CD14-positive monocyte (primary cell): ENCODE results near the gene AGXT. TPM values are rescaled to one million over a fixed set of nuclear protein-coding genes. Genes with fewer than 3 reads are reported as not detected.

Source experiments
- DNase-seq, 3 donors: peaks; one replicate each; pipeline ENCODE4 v3.0.0-alpha.2; 2011 to 2022
- H2AFZ ChIP-seq: 2 replicates; pipeline ENCODE4 v1.6.0; 2012; ENCODE audit warnings: mild to moderate bottlenecking, low read depth, low read length, inconsistent platforms; ENCODE audit not compliant: insufficient read depth, poor library complexity, severe bottlenecking
- H3K27ac ChIP-seq, 2 donors: 1 replicate in 1 of 2; 2 replicates in 1 of 2; pipeline ENCODE4 v1.5.1; 2012 to 2013; ENCODE audit warnings: low read length in 2 of 2, control low read depth in 1 of 2, inconsistent platforms in 1 of 2, low read depth in 1 of 2, mild to moderate bottlenecking in 1 of 2
- H3K27me3 ChIP-seq, 2 donors: one replicate each; pipeline versions ENCODE4 v1.6.0 to v1.6.1; 2011 to 2013; ENCODE audit warnings: low read length in 2 of 2; ENCODE audit not compliant: control insufficient read depth in 2 of 2, insufficient read depth in 2 of 2
- H3K36me3 ChIP-seq, 2 donors: replicated peaks in 1 of 2; 1 replicate in 1 of 2; 2 replicates in 1 of 2; pipeline versions ENCODE4 v1.5.1 to v1.6.1; 2012 to 2013; ENCODE audit warnings: low read length in 2 of 2, control low read depth in 1 of 2, inconsistent platforms in 1 of 2, mild to moderate bottlenecking in 1 of 2; ENCODE audit not compliant: insufficient read depth in 2 of 2, control insufficient read depth in 1 of 2
- H3K4me1 ChIP-seq, 2 donors: 1 replicate in 1 of 2; 2 replicates in 1 of 2; pipeline versions ENCODE4 v1.5.1 to v1.6.1; 2012 to 2013; ENCODE audit warnings: low read length in 2 of 2, control low read depth in 1 of 2, inconsistent platforms in 1 of 2, mild to moderate bottlenecking in 1 of 2, moderate library complexity in 1 of 2; ENCODE audit not compliant: insufficient read depth in 2 of 2, control insufficient read depth in 1 of 2
- H3K4me2 ChIP-seq: replicated peaks from 2 replicates; pipeline ENCODE3; 2012; ENCODE audit warnings: low read length, moderate library complexity, mild to moderate bottlenecking; ENCODE audit not compliant: poor library complexity, severe bottlenecking; ENCODE audit errors: extremely low read depth
- H3K4me3 ChIP-seq, 3 experiments: fragments of 200-600 bp in 1 of 3; sonication (generic) in 1 of 3; replicated peaks in 1 of 3; 1 replicate in 2 of 3; 2 replicates in 1 of 3; pipeline ENCODE4 v1.5.1; 2011 to 2013; ENCODE audit warnings: low read length in 3 of 3, mild to moderate bottlenecking in 3 of 3, control low read depth in 2 of 3, low read depth in 2 of 3, inconsistent platforms in 1 of 3, moderate library complexity in 1 of 3
- H3K79me2 ChIP-seq: 2 replicates; pipeline ENCODE4 v1.6.0; 2012; ENCODE audit warnings: mild to moderate bottlenecking, control low read depth, inconsistent platforms, low read length, moderate library complexity; ENCODE audit not compliant: insufficient read depth
- H3K9ac ChIP-seq: 2 replicates; pipeline ENCODE4 v1.6.0; 2017; ENCODE audit warnings: low read length, mild to moderate bottlenecking; ENCODE audit not compliant: insufficient read depth, poor library complexity, severe bottlenecking
- H3K9me3 ChIP-seq, 2 donors: replicated peaks in 1 of 2; 1 replicate in 1 of 2; 2 replicates in 1 of 2; pipeline versions ENCODE4 v1.5.1 to v1.6.1; 2012 to 2013; ENCODE audit warnings: low read length in 2 of 2, control low read depth in 1 of 2; ENCODE audit not compliant: control insufficient read depth in 1 of 2, insufficient read depth in 1 of 2
- H4K20me1 ChIP-seq: 2 replicates; pipeline ENCODE4 v1.6.0; 2012; ENCODE audit warnings: mild to moderate bottlenecking, low read length, control low read depth, moderate library complexity; ENCODE audit not compliant: insufficient read depth
- H3K27ac Mint-ChIP-seq, 7 donors: one replicate each; pipeline ENCODE4 v1.8.0; 2020; ENCODE audit warnings: mild to moderate bottlenecking in 7 of 7, mixed read lengths in 7 of 7, moderate library complexity in 6 of 7, inconsistent platforms in 2 of 7
- H3K27me3 Mint-ChIP-seq, 3 donors: one replicate each; pipeline ENCODE4 v1.8.0; 2021 to 2022; ENCODE audit warnings: low read depth in 3 of 3, mild to moderate bottlenecking in 3 of 3, mixed read lengths in 3 of 3, moderate library complexity in 3 of 3, inconsistent platforms in 1 of 3
- H3K36me3 Mint-ChIP-seq, 2 donors: one replicate each; pipeline ENCODE4 v1.8.0; 2020; ENCODE audit warnings: mixed read lengths in 2 of 2, inconsistent platforms in 1 of 2, mild to moderate bottlenecking in 1 of 2
- H3K4me1 Mint-ChIP-seq: one replicate; pipeline ENCODE4 v1.8.0; 2020; ENCODE audit warnings: mild to moderate bottlenecking, mixed read lengths
- H3K4me3 Mint-ChIP-seq, 2 donors: one replicate each; pipeline ENCODE4 v1.8.0; 2020; ENCODE audit warnings: mild to moderate bottlenecking in 2 of 2, mixed read lengths in 2 of 2, moderate library complexity in 1 of 2
- H3K9me3 Mint-ChIP-seq, 7 donors: one replicate each; pipeline ENCODE4 v1.8.0; 2020 to 2022; ENCODE audit warnings: mixed read lengths in 7 of 7, mild to moderate bottlenecking in 6 of 7, moderate library complexity in 6 of 7, inconsistent platforms in 2 of 7
- CTCF ChIP-seq: fragments of 200-600 bp; IDR thresholded peaks from one replicate; pipeline ENCODE4 v1.8.0; 2022; ENCODE audit warnings: antibody characterized with exemption, mild to moderate bottlenecking
- WGBS: methylation state at CpG from one replicate; pipeline ENCODE4 v1.1.5; 2013; ENCODE audit warnings: missing lambda C conversion rate; ENCODE audit not compliant: insufficient coverage; 5-methylcytosine and 5-hydroxymethylcytosine counted together
- intact Hi-C, 2 donors: fragments of 100-400 bp; cut with micrococcal nuclease; formaldehyde crosslinking; loops; one replicate each; pipeline versions ENCODE4 v1.15.0 to v1.15.1; 2023
- polyA plus RNA-seq, 3 donors: library from polyadenylated mRNA; depleted of rRNA in 1 of 3; unstranded in 2 of 3; stranded (reverse) in 1 of 3; fragments of 300-500 nt in 2 of 3; fragments of >200 nt in 1 of 3; fragmentation: Illumina TruSeq in 2 of 3; gene quantifications; 1 replicate in 2 of 3; 2 replicates in 1 of 3; pipeline ENCODE4 v1.2.3, GENCODE V29; 2012 to 2021

Gene AGXT
- polyA plus RNA-seq, 3 donors = not detected

GRCh38 chr2:240914645-240915525 is 46.3 kb downstream of the AGXT start:
- no peak overlapping the region for H3K4me2 ChIP-seq
- H2AFZ ChIP-seq = no peak overlapping the region
- Mint-ChIP-seq H3K36me3 (no peaks in the 10 kb centered on the region), H3K9me3 (no peaks in the 10 kb centered on the region), H3K4me1 (no peaks in the 10 kb centered on the region), H3K27ac (no peak overlapping the region), H3K27me3 (peaks cover 17 to 36% (median 18%) of the 10 kb centered on the region in 3 donors), H3K4me3 (peak overlapping the region in 1 of 2 donors; percentile 42)
- WGBS = 94% methylated on average over 10 of the region's 25 CpGs
- TF ChIP-seq CTCF = peak; percentile 72
- no peaks in the 10 kb centered on the region for H3K4me1 ChIP-seq
- H3K4me3 ChIP-seq = no peak overlapping the region
- no peak for DNase-seq
- H3K27me3 ChIP-seq = peaks cover 0 to 19% of the 10 kb centered on the region in 2 donors
- no peak overlapping the region for H3K9ac ChIP-seq
- no peaks in the 10 kb centered on the region for H3K79me2 ChIP-seq
- H4K20me1 ChIP-seq = no peaks in the 10 kb centered on the region
- intact Hi-C loops = no loop called here
- no peaks in the 10 kb centered on the region for H3K9me3 ChIP-seq
- H3K36me3 ChIP-seq = no peaks in the 10 kb centered on the region
- H3K27ac ChIP-seq = no peak overlapping the region

GRCh38 chr2:240915526-240916341 is 47.1 kb downstream of the AGXT start:
- Mint-ChIP-seq H3K27me3 (peaks cover 17 to 35% (median 18%) of the 10 kb centered on the region in 3 donors), H3K36me3 (no peaks in the 10 kb centered on the region)
- intact Hi-C loops = no loop called here

More at GRCh38 chr2:240915526-240916341, 47.1 kb downstream of the AGXT start:
- no peaks in the 10 kb centered on the region for H3K4me1 Mint-ChIP-seq
- Histone ChIP-seq H3K79me2 (no peaks in the 10 kb centered on the region), H3K27me3 (peaks cover 0 to 19% of the 10 kb centered on the region in 2 donors), H3K4me2 (no peak overlapping the region), H4K20me1 (no peaks in the 10 kb centered on the region), H3K4me3 (no peak overlapping the region), H2AFZ (no peak overlapping the region), H3K27ac (no peak overlapping the region), H3K9ac (no peak overlapping the region), H3K4me1 (no peaks in the 10 kb centered on the region), H3K9me3 (no peaks in the 10 kb centered on the region), H3K36me3 (no peaks in the 10 kb centered on the region)
- no peak overlapping the region for H3K27ac Mint-ChIP-seq
- no peak for DNase-seq
- TF ChIP-seq CTCF = no peak
- H3K9me3 Mint-ChIP-seq = no peaks in the 10 kb centered on the region
- peak overlapping the region in 1 of 2 donors; percentile 53 for H3K4me3 Mint-ChIP-seq
- WGBS = 18% methylated on average over 29 of the region's 34 CpGs
